SW480 (cell line): Measurements from ENCODE around the gene CAMK2N2.

Experiments
- DNase-seq: peaks from one replicate; pipeline ENCODE4 v3.0.0-alpha.2; 2016; ENCODE audit warnings: low spot score

CAMK2N2 gene

DNA sequence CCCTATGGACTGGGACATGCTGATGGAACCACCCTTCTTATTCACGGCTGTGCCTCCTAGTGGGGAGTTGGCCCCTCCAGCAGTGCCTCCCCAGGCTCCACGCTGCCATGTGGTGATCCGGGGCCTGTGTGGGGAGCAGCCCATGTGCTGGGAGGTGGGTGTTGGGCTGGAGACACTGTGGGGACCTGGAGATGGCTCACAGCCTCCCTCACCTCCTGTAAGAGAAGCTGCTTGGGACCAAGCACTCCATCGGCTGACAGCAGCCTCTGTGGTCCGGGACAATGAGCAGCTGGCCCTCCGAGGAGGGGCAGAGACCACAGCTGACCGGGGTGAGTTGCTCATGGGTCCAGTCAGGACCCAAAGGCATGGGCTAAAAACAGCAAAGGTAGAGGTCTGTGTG is 21.6 kb downstream of the CAMK2N2 start:
- DNase-seq, result no peak

DNA sequence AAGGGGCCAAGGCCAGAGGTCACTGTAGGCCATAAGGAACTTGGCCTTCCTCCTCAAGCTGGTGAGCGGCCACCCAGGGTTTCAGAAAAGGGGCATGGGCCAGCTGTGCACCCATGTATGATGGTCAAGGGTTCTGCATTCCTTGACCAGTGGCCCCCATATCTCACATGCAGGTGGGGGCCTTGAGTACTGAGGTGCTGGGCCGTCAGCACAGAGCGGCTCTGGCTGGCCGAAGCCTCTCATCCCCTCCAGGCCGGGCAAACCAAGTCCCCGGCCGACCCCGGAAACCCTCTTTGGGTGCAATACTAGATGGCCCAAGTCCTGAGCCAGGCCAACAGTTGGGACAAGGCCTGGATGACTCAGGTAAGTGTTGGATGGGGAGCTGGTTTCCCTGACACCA is 22.1 kb downstream of the CAMK2N2 start:
- DNase-seq, result no peak

DNA sequence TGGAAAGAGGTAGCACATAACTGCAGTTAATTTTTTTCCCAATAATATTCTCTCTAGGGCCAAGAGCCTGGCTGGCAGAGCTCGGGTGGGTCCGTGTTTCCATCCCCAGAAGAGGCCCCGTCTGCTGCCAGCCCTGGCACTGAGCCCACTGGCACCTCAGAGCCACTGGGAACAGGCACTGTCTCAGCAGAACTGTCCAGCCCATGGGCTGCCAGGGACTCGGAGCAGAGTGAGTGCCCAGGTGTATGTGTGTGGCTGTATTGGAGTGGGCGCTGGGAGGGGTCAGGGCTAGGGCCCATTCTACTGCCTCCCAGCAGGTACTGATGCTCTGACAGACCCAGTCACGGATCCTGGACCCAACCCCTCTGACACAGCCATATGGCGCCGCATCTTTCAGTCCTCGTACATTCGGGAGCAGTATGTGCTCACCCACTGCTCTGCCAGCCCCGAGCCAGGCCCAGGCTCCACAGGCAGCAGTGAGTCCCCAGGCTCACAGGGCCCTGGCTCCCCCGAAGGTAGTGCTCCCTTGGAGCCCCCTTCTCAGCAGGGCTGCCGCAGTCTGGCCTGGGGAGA is 23.0 kb downstream of the CAMK2N2 start:
- DNase-seq, result no peak

DNA sequence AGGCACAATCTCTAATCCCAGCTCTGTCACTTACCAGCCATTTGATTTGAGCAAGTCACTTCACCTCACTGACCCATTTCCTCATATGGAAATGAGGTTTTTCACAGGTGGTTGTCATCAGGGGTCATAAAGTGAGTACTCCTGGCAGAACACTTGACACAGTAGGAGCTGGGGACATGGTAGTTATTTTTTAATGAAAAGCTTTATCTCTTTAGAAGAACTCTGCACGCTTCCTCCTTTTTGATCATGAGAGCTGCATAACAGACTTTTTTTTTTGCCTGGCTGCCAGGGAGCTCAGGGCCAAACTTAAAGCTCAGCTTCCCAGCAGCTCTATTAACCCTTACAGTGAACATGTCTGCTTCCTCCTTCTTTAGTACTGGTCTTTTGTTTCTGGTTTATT is 23.5 kb downstream of the CAMK2N2 start:
- DNase-seq, result no peak

DNA sequence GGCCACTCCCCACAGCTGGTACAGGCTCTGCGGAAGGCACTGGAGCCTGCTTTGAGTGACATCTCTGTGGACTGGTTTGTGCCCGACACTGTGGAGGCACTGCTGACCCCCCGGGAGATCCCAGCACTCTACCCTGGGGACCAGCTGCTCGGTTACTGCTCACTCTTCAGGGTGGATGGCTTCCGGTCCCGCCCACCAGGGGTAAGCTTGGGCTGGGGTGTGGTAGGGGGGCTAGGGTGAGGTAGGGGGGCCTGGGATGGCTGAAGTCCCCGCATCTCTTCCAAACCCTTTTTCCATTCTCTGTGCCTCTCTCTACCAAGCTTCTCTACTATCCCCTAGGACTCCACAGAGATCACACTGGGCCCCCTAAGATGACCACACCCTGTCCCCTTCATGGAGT is 24.1 kb downstream of the CAMK2N2 start:
- DNase-seq, result no peak

DNA sequence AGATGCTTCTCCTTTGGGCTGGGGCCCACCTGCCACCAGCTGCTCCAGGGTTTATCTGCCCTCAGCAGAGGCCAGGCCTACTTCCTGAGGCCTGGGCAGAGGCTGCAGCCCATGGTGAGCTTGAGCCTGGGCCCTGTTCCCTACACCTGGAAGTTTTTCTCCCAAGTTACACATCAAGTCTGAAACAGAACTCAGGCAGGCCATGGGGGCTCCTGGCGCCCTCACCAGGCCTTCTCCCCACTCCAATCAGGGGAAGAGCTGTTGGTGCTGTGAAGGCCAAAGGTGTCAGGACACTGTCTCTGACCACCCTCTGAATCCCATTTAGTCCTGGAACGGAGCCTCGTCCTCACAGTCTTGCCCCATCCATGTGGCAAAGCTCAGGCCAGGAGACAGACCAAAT is 24.7 kb downstream of the CAMK2N2 start:
- DNase-seq, result no peak

DNA sequence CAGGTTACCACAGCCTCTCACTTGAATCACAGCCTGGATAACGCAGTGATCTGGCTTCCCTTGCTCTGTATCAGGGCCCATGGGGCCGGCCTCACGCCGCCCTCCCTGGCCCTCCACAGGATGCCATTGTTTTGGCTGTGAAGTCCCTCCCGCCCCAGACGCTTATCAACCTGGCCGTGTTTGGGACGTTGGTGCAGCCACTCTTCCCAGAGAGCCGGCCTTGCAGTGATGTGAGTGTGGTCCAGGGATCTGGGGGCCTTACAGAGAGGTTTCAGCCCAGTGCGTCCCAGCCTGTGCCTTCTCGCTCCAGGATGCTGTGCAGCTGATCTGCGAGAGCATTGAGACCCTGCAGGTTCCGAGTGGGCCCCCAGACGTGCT is 25.3 kb downstream of the CAMK2N2 start:
- no peak for DNase-seq

DNA sequence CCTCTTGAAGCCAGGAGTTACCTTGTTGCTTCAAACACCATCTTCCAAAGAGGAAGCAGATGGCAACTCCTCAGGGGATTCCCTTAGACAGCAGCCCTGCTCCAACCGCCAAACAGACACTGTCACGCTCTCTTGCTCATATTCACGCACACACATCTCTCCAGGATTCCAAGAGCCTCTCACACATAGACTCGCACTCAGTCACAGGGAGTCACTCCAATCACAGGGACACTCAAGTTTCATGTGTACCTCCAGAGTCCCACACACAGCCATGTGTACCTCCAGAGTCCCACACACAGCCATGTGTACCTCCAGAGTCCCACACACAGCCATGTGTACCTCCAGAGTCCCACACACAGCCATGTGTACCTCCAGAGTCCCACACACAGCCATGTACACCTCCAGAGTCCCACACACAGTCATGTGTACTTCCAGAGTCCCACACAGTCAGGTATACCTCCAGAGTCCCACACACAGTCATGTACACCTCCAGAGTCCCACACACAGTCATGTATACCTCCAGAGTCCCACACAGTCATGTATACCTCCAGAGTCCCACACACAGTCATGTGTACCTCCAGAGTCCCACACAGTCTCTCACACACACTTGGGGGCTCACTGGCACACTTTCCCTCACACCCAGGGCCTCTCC is 25.8 kb downstream of the CAMK2N2 start:
- DNase-seq, result no peak

DNA sequence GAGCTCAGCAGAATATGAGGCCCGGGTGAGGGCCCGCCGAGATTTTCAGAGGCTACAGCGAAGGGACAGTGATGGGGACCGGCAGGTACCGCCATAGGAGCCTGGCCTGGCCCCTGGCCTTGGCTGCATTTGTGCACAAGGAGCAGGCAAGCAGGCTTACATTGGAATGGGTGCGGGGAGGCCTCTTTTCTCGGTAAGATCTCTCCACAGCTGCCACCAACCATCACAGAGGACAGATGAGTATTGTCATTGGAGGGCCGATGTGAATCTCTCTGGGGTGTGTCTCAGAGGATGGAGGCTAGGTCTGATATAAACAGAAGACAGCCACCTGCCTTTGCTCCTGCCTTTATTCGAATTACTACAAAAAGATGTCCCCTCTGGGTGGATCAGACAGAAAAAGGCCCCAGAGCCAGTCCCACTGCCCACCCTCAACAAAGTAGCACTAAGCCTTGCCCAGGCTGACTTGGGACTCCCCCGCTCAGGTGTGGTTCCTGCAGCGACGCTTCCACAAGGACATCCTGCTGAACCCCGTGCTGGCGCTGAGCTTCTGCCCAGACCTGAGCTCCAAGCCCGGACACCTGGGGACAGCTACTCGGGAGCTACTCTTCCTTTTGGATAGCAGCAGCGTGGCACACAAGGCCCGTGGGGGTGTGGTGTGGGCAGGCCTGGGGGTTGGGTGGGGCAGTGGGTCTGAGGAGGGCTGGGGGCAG is 26.5 kb downstream of the CAMK2N2 start:
- no peak for DNase-seq

DNA sequence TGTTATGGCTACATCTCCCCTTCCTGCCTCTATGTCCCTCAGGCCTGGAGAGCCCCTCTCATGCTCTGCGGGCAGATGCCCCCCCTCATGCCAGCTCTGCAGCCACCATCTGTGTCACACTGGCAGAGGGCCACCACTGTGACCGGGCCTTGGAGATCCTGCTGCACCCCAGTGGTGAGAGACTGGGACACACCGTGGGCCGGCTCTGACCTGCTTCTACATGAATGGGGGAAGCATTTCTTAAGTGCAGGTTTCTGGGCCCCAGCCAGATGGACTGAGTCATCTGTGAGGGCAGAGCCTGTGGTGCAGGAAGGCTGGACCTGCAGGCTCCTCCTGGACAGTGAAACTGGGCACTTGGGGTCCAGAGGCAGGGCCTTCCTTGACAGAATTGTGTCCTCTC is 27.1 kb downstream of the CAMK2N2 start:
- peak; percentile 83 for DNase-seq

DNA sequence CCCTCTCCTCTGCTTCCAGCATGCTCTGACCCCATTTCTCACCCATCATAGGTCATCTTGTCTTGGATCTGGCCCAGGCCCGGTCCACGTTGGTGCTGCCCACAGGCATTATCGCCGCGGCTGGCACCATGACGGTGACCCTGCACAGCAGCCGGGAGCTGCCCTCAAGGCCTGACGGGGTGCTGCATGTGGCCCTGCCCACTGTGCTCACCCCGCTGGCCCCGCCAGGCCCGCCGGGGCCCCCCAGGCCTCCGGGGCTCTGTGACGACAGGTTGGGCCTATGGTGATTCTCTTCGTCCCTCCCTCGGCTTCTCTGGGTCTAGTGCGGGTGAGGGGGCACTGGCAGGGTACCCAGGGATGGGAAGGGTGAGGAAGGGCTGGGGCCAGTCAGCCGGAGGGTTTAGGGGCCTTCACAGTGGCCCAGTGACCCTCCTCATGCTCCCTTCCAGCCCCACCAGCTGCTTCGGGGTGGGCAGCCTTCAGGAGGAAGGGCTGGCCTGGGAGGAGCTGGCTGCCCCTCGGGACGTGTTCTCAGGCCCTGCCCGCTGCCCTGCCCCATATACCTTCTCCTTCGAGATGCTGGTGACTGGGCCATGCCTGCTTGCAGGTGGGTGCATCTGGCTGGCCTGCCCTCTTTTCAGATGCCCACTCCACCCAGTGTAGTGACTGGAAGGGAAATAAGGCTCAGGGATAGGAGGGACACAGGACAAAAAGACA is 28.1 kb downstream of the CAMK2N2 start:
- no peak for DNase-seq

DNA sequence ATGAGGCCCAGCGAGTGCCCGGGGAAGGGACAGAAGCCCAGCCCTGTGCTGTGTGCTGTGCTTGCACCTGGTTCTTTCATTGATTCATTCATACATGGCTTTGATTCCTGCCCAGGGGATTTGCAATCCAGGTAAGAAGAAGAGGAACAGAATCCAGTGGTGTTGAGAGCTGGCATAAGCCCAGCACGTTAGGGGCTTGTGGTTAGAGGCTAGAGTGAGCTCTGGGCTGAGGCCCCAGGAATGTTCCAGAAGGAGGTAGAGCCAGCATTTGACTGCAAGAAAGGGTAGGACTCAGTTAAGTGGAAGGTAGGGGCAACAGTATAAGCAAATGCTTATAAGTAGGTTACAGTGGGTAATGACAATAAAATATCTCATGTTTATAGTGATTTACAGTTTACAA is 29.7 kb downstream of the CAMK2N2 start:
- no peak for DNase-seq

DNA sequence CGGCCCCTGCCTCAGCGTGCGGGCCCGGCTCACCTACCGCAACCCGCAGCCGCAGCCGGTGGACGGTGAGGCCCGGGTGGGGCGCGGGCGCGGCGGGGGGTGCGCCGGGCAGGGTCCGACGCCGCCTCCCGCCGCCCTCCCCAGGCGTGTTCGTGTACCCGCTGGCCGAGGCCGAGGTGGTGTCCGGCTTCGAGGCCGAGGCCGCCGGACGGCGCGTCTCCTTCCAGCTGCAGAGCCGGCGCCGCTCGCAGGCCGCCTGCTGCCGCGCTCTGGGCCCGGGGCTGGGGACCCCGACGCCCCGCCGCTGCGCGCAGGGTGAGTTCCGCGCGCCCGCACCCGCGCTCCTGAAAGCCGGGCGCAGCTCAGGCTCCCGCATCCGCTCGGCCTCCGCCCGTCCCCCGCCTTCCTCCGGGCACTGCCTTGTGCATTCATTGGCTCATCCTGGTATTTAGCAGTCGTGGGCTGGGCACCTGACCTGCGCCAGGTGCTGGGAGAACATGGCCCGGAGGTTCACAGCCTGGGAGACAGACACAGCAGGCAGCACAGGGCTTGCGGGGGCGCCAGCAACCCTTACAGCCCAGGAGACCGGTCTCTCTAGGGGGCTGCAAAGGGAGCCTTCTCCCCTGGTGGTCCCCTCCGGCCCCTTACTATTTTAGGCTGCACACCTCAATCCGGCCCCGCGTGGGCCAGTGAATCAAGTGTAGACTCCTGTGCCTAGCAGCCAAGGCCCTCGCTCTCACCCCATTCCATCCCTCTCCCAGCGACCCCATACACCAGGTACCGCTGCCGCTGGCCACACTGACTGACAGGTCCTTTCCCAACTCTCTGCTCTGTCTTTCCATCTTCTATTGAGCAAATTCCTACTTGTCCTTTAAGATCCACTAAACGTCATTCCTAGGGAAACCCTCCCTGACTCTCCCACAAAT is 30.5 kb downstream of the CAMK2N2 start:
- DNase-seq, result peak; percentile 77

DNA sequence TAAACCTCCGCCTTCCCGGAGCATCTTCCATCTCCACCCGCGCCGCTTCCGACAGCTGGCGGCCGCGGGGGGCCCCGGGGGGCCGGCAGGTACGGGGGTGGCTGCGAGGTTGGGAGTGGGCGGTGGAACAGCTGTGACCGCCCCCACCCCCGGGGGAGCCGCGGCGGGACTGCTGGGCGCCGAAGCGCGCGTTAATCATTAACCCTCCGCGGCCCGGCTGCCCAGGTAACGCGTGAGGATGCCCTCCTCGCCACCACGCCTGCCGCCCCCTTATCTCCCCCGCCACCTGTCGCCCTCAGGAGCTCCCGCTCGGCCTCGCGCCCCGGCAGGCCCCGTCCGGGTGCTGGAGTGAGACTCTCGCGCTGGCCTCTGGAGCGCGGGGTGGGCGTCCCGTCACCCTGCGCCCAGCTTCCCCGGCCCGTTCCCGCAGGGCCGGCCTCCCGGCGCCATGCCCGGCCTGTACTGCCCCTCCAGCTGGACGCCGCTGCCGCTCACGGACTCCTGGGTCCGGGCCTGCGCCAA is 31.2 kb downstream of the CAMK2N2 start:
- DNase-seq, result peak; percentile 33

DNA sequence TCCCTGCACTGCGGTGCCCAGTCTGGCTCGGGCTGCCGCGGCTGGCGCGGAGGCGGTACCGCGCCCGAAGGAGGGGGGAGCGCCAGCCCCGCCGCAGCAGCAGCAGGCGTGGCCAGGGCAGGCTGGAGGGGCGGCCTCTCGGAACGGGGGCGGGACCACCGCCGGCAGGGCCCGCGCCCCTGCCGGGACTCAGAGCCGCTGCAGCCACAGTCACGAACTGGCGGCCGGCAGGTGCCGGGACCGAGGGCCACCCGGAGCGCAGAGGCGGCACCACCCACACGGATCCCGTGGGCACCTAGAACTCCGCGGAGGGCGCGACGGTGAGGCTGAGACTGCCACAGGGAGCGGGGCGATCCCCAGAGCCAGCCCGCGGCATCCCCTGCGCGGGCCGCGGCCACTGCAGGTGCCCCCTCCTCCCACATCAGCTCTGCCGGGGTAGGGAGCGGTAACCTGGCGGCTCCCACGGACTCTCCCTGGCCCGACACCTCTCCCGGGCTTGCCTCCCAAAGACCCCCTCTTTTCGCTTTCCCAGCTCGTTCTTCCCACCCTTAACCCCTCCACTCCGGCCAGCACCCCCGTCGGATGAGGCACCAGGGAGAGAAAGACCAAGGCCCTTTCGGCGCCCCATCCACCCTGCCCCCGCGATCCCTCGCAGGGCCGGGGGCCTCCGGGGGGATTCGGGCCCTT is 31.8 kb downstream of the CAMK2N2 start, which contains the start of gene VWA5B2:
Gene VWA5B2 (plus strand): TSS at position 192 of the 687 bp plus-strand sequence. CDS start 944 bp downstream, outside the sequence.
- peak; percentile 81 for DNase-seq

DNA sequence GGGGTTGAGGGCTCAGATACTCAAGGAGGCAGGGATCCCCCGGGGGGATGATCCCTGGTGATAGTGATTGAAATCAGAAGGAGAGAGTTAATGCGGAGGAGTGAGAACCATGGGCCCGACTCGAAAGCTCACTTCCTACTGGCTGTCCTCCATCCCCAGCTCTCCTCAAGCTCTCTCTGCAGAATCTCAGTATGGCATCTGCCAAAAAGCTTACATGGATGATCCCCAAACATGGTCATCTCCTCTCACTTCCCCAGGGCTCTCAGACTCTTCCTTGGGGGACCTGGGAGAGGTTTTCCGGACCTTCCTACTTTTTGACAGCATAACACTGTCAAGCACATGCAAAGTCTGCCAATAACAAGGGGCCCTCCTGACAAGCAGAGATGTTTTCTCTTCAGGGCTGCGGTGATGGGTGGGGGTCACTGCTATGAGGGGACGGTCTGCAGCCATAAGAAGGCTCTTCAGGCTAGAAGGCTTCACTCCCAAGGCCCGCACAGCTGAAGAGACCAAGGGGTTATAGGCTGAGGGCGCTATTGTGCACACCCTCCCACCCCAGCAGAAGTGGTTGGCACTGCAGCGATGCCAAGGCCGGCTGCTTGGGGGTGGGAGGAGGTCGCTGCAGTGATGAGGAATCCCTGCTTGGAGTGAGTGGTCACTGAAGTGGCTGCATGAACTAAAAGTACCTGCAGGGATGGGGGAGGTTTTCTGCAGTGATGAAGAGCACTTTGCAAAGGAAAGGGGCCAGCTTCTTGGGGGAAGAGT is 32.8 kb downstream of the CAMK2N2 start:
- DNase-seq, result no peak

DNA sequence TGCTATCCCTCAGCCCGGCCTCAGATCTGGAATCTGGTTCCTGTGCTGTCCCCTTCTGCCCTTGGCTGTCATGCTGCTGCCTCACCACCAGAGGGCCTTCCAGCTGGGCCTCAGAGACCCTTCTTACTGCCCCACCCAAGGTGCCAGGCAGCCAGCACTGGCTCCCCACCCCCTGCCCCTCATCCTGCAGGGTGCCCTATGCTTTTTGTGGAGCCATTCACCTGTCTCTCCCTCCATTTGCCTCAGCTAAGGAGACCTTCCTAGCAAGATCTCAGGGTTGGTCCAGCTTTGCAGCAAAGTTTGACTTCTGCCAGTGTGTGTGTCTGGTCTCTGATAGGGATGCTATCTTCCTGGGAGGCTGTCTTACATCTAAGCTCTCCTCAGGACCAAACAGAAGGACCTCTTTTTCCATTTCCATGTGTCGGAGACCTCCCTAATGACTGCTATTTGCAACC is 33.8 kb downstream of the CAMK2N2 start:
- DNase-seq, result peak; percentile 66

DNA sequence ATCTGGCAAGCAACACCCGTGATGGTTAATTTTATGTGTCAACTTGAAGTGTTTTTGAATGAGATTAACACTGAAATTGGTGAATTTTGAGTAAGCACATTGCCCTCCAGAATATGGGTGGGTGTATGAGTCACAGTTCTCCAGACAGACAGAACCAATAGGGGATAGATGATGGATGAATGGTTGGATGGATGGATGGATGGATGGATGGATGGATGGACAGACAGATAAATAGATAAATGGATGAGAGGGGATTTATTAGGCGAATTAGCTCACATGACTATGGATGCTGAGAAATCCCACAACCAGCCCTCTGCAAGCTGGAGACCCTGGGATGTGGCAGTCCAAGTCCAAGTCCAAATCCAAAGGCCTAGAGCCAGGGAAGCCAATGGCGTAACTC is 37.4 kb downstream of the CAMK2N2 start:
- DNase-seq, result no peak

DNA sequence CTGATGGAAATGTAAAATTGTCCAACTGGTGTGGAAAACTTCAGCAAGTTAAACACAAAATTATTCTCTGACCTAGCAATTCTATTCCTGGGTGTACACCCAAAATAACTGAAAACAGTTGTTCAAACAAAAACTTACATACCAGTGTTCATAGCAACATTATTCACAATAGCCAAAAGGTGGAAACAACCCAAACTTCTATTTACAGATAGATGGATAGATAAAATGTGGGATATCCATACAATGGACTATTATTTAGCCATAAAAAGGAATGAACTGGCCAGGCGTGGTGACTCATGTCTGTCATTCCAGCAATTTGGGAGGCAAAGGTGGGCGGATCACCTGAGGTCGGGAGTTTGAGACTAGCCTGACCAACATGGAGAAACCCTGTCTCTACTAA is 38.8 kb downstream of the CAMK2N2 start:
- no peak for DNase-seq

DNA sequence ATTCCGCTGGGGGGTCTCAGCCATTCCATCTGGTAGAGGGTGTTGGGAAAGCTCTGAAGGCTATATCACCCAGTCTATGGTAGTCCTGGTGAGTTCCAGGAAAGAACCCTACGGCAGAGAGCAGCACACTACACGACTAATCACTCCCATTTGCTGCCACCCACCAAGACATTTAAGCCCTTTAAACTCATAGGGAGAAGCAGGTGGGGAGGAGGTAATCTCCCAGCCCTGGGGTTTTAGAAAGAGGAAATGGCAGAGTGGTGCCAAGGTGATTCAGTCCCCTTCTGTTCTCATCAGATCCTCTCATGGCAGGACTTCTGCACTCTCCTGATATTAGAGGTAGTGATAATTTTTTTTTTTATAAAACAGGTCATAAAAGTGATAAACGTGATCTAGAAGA is 42.5 kb downstream of the CAMK2N2 start:
- DNase-seq, result no peak
